Kidney tubule cell (primary cell): ENCODE measurements around the gene FAM78A.
"Not testable (repeated sequence)": the region's sequence is repeated elsewhere in the genome, so short reads cannot be mapped to it uniquely, and the experiment has no call there.

Source experiments
- DNase-seq: peaks from one replicate; pipeline ENCODE4 v3.0.0-alpha.2; 2018; ENCODE audit warnings: low spot score

Gene FAM78A

GRCh38 chr9:131281119-131281965, 5.0 kb upstream of the FAM78A start:
- no peak for DNase-seq

GRCh38 chr9:131280660-131281059, 4.3 kb upstream of the FAM78A start:
- no peak for DNase-seq

DNA sequence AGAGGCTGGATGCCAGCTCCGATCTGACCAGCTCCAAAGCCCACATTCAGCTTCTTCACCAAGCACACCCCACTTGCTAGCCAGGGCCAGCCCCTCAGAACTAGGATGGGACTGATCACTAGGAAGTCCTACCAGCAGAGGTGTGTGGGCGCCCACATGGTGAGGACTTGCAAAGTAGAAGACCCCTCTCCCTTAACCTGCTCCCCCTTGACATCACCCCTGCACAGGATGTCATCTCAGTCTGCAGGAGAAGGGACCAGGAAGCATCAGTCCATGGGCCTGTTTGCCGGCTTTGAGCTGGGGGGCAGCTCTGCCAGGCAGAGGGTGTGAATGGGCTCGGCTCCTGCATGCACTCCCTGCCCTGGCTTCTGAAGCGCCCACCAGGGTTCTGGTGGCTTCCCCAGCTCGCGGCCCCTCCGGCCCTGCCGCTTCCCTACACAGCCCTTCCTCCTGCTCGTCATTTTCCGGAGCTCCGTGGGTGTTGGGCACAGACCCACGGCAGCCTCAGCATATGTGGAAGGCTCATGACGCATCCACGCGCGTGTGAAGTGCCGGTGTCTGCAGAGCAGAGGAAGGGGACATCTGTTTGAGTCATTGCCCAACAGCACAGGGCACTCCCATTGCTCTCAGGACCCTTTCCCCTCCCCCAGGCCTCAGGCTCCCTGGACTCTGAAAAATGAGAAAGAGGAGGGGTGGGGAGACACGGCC, 3.7 kb upstream of the FAM78A start:
- DNase-seq: no peak

GRCh38 chr9:131279196-131279862, 3.0 kb upstream of the FAM78A start:
- DNase-seq: no peak

GRCh38 chr9:131278702-131279111, 2.4 kb upstream of the FAM78A start:
- no peak for DNase-seq

DNA sequence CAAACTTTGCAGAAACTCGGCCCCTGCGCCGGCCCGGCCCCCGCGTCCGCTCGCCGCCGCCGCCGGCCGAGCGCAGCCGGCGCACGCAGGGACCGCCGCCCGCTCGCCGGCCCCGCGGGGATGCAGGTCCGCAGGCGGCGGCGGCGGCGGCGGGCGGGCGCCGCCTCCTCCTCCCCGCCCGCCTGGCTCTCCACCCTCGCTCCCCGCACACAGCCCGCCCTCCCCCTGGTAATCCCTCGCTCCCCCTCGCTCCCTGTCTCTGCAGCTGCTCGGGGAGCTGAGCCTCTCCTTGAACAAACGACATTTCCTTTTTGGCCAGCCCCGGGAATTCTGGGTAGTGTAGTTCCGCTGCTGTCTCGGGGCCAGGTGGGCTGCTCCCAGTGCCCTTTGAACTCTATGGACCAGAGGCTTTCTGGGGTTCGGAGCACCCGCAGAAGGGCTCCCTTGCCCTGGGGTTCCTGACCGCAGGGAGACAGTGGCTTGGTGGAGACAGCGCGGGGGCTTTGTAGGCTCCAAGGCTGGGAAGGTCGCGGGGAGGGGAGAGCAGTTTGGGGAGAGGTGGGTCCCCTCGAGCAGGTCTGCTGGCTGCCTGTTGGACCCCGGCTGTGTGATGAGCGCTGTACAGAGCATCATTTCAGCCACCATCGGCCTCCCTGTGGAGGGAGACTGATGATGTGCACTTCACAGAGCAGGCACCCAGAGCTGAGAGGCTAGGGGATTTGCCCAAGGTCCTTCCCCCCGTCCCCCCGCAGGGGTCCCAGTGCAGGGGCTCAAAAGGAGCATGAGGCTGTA, 1.8 kb upstream of the FAM78A start:
- peak; percentile 70 for DNase-seq

GRCh38 chr9:131277287-131277909, 1.1 kb upstream of the FAM78A start:
- DNase-seq: no peak

DNA sequence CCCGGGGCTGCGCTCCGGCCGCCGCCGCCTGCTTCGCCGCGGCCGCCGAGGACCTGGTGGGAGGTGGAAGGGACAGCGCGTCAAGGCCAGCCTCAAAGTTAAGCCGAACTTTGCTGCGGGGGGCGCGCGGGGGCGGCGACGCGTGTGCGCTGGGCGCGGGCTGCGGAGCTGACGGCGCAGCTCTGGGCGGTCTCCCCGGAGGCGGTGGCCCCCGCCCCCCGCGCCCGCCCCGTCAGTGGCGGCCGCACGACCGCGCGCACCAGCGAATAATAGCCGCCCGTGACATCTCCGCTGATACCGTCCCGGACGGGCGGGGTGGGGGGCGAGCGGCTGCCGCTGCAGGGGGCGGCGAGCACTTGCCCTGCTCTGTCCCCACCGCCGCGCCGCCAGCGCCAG, 579 bp upstream of the FAM78A start:
- no peak for DNase-seq

GRCh38 chr9:131275332-131276093, 797 bp downstream of the FAM78A start:
- no peak for DNase-seq

DNA sequence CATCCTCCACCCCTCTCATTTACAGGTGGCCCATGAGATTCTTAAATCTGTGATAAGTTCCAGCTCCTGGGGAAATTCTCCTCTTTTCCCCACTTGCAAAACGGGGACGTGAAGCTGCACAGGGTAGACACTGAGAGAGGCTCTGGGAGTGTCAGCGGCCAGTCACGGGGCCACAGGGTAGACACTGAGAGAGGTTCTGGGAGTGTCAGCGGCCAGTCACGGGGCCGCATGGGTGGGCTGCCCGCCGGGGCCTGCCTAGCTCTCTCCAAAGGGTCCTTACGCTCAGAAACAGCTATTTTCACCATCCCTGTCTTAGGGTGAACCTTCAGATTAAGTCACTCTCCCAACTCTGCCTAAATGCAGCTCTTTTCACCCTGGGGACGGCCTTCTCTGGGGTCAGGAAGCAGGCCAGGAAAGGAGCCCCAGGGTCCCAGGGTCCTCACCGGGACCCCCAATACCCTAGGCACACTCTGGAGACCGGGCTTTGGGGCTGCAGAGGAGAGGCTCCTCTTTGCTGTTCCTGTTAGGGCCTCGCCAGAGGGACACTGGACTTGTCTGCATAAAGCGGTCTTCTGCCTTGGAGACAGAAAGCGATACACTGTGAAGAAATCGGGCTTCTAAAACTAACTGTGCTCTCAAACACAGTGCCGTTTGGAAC, 1.5 kb downstream of the FAM78A start:
- no peak for DNase-seq

DNA sequence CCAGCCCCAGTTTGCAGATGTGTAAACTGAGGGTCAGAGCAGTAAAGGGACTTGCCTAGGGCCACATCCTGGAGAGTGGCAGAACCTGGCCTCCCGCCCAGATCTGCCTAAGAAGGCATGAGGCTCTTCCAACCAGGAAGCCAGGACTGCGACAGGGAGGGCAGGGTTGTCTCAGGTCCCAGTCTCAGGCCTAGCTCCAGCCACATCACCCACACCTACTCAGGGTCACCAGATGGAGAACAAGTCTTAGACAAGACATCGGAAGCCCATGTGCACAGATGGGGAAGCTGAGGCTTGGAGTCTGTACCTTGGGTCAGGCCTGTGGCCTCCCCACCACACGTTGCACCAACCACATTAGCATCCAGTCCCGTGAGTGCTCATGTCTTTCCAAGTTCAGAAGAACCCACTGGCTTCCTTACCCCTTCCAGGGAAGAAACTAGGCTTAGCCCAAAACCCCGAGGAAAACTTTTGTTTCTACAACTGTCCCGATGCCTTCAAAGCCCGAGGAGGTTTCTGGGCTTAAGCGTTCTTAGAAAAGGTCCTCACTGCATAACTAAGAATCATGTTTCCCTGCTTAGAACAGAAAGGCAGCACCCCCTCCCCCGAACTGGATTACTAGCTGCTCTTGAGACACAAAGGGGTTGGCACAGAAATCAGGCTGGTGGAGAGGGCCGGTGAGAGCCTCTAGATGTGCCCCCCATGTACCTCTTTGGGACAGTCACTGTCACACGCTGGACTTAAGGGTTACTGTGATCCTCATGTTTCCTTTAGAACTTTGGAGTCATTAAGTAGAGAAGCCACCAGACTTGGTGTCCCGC, 2.2 kb downstream of the FAM78A start:
- no peak for DNase-seq

DNA sequence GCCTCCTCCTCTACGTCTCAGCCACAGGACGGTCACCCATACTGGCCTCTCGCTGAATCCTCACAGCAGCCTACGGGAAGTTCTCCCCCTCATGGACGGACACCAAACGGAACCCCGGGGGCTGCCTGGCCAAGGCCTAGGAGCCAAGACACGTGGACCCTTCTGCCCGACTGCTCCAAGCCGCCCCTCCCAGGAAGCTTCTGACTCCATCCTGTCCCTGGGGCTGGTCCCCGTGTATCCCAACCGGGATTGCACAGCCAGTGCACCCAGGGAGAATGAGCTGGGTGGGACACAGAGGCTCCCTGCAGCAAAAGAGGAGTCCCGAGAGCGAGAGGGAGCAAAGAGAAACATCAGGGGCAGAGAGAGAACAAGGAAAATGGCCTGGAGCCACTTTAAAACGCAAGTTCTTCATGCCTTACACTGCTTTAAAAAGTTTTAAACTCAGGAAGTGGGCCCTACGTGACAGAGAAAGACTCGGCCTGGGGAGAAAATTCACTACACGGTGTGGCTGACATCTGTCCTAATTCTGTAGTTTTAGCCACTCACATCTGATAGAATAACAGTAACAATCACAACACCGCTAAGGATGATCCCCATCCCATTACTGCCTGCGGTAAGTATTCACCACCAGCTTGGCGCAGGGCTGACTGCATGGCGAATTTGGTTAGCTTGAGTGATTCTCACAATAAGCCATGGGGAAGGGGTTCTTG, 3.0 kb downstream of the FAM78A start:
- DNase-seq: no peak

GRCh38 chr9:131272212-131272611, 4.1 kb downstream of the FAM78A start:
- DNase-seq: no peak

- no peak for DNase-seq
These were observed 4.8 kb downstream of the FAM78A start for GRCh38 chr9:131271506-131271931.

- DNase-seq: not testable (repeated sequence)
These were observed 5.4 kb downstream of the FAM78A start for GRCh38 chr9:131271016-131271273.

DNA sequence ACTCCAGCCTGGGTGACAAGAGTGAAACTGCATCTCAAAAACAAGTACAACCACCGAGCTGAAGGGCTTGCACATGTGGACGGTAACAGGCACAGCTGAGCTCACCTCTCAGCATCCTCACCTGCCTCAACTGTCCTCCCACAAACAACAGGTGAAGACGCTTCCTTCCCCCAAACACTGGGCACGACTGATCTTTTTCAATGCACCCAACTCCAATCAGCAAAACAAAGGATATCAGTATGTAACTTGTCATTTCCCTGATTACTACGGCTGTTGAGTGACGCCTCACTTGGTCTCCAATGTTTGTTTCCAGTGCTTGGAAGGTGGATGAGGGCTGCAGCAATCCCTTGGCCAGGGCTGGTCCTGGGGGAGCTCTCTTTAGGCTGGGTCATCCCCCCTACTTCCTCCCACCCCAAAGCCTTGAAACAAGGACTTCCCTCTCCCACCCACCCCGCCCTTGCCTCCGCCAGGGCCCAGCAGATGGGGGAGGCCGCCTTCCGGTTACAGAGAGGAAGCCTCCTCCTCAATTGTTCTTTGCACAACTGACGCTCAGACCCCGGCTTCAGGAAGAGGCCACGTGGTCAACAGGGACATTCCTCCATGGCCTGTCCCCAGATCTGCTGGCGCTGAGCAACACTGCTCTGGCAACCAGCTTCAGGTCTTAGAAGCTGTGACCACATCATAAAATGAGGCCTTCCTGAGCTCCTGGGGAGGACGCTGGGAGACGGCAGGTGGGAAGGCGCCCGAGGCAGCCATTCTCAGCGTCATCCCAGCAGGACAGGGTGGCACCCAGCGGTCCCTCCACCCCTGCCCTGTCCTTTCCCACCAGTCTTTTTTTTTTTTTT, 5.9 kb downstream of the FAM78A start:
- DNase-seq: no peak

- no peak for DNase-seq
These were observed 9.8 kb downstream of the FAM78A start for GRCh38 chr9:131266266-131267229.
